SK-N-SH (cell line): ENCODE data around the gene PLA2G2C.

ENCODE experiments used
- CTCF ChIP-seq: fragments of 200-600 bp; sonication (generic); IDR thresholded peaks from 2 replicates; pipeline ENCODE4 v1.6.1; 2017; ENCODE audit warnings: antibody characterized with exemption, mild to moderate bottlenecking, moderate library complexity
- IRF3 ChIP-seq: fragments of 150-350 bp; IDR thresholded peaks from 2 replicates; pipeline ENCODE4 v1.6.1; 2016; ENCODE audit warnings: mild to moderate bottlenecking, low read depth, low read length
- NRF1 ChIP-seq: IDR thresholded peaks from 2 replicates; pipeline ENCODE4 v1.6.1; 2012; ENCODE audit warnings: low read depth, mild to moderate bottlenecking, low read length
- POLR2AphosphoS5 ChIP-seq: IDR thresholded peaks from 2 replicates; pipeline ENCODE4 v1.6.1; 2012; ENCODE audit warnings: low read depth, low read length
- SIN3A ChIP-seq: IDR thresholded peaks from 2 replicates; pipeline ENCODE4 v1.6.1; 2012; ENCODE audit warnings: low read depth, mild to moderate bottlenecking, low read length, moderate library complexity, borderline replicate concordance
- TAF1 ChIP-seq: IDR thresholded peaks from 2 replicates; pipeline ENCODE4 v1.6.1; 2012; ENCODE audit warnings: low read depth, mild to moderate bottlenecking, low read length, moderate library complexity, borderline replicate concordance

- no peak for TF ChIP-seq CTCF
- no peak for TF ChIP-seq POLR2AphosphoS5
- no peak for TF ChIP-seq TAF1
- no peak for TF ChIP-seq IRF3
- no peak for TF ChIP-seq SIN3A
- TF ChIP-seq NRF1, result no peak
Measured at GRCh38 chr1:20233866-20234265, 47.5 kb upstream of the PLA2G2C start.
